ACC112 (cell line): ENCODE data around the gene LAS1L.
"Not testable (repeated sequence)": the region's sequence is repeated elsewhere in the genome, so short reads cannot be mapped to it uniquely, and the experiment has no call there.

Experiments used
- H2AFZ ChIP-seq: fragments of 200-600 bp; sonication (generic); one replicate; pipeline ENCODE4 v1.6.0; 2017; ENCODE audit warnings: antibody characterized with exemption, low read length; ENCODE audit not compliant: unreplicated experiment
- H3K27ac ChIP-seq: fragments of 200-600 bp; sonication (generic); 2 replicates; pipeline ENCODE4 v1.5.1; 2014; ENCODE audit warnings: low read depth, mild to moderate bottlenecking, antibody characterized with exemption, low read length, moderate library complexity
- H3K27me3 ChIP-seq: fragments of 200-600 bp; sonication (generic); 2 replicates; pipeline ENCODE4 v1.6.1; 2014; ENCODE audit warnings: mild to moderate bottlenecking, antibody characterized with exemption, low read length, moderate library complexity, mixed read lengths; ENCODE audit not compliant: insufficient read depth
- H3K36me3 ChIP-seq: fragments of 200-600 bp; sonication (generic); 2 replicates; pipeline ENCODE4 v1.6.1; 2016; ENCODE audit warnings: mild to moderate bottlenecking, antibody characterized with exemption, low read length, moderate library complexity, mixed read lengths; ENCODE audit not compliant: insufficient read depth
- H3K4me1 ChIP-seq: fragments of 200-600 bp; sonication (generic); one replicate; pipeline ENCODE4 v1.6.1; 2016; ENCODE audit warnings: low read length, mixed read lengths; ENCODE audit not compliant: insufficient read depth, unreplicated experiment, control insufficient read depth
- H3K4me3 ChIP-seq: fragments of 200-600 bp; sonication (generic); 2 replicates; pipeline ENCODE4 v1.5.1; 2014; ENCODE audit warnings: mild to moderate bottlenecking, low read depth, low read length
- H3K79me2 ChIP-seq: fragments of 200-600 bp; sonication (generic); one replicate; pipeline ENCODE4 v1.6.0; 2016; ENCODE audit warnings: low read length; ENCODE audit not compliant: control insufficient read depth, unreplicated experiment, insufficient read depth

The LAS1L gene

GRCh38 chrX:65534450-65535292 lies at the start of gene LAS1L:
Gene LAS1L, minus strand, starts transcription at chrX:65534787. Its CDS starts 72 bp downstream, at chrX:65534715.
- H3K4me1 ChIP-seq, result no peaks in the 10 kb centered on the region
- no peaks in the 10 kb centered on the region for H3K36me3 ChIP-seq
- H2AFZ ChIP-seq, result peak within 1 kb of the TSS; percentile 95
- H3K27ac ChIP-seq, result peak within 1 kb of the TSS; percentile 60
- peak within 1 kb of the TSS; percentile 94 for H3K4me3 ChIP-seq
- H3K79me2 ChIP-seq, result peaks cover 24% of the 10 kb centered on the region
- no peaks in the 10 kb centered on the region for H3K27me3 ChIP-seq

GRCh38 chrX:65582450-65583082 lies 48.0 kb upstream of the LAS1L start:
- Histone ChIP-seq H2AFZ (peak overlapping the region; percentile 87), H3K27ac (no peak overlapping the region)

GRCh38 chrX:65581661-65582339 lies 47.2 kb upstream of the LAS1L start:
- Histone ChIP-seq H3K36me3 (no peaks in the 10 kb centered on the region), H2AFZ (peak overlapping the region; percentile 87), H3K27me3 (no peaks in the 10 kb centered on the region), H3K4me1 (no peaks in the 10 kb centered on the region), H3K4me3 (no peak overlapping the region), H3K27ac (no peak overlapping the region), H3K79me2 (no peaks in the 10 kb centered on the region)

More at GRCh38 chrX:65582450-65583082, 48.0 kb upstream of the LAS1L start:
- no peaks in the 10 kb centered on the region for H3K79me2 ChIP-seq
- H3K36me3 ChIP-seq, result no peaks in the 10 kb centered on the region
- no peaks in the 10 kb centered on the region for H3K4me1 ChIP-seq
- no peak overlapping the region for H3K4me3 ChIP-seq
- no peaks in the 10 kb centered on the region for H3K27me3 ChIP-seq

- Histone ChIP-seq H3K79me2 (no peaks in the 10 kb centered on the region), H3K4me1 (no peaks in the 10 kb centered on the region), H3K27ac (no peak overlapping the region), H3K27me3 (no peaks in the 10 kb centered on the region), H2AFZ (no peak overlapping the region), H3K4me3 (no peak overlapping the region), H3K36me3 (no peaks in the 10 kb centered on the region)
Measured at GRCh38 chrX:65578346-65578745, 43.8 kb upstream of the LAS1L start.

- H3K4me3 ChIP-seq, result no peak overlapping the region
- no peaks in the 10 kb centered on the region for H3K36me3 ChIP-seq
- H3K79me2 ChIP-seq, result no peaks in the 10 kb centered on the region
- H3K27me3 ChIP-seq, result no peaks in the 10 kb centered on the region
- no peaks in the 10 kb centered on the region for H3K4me1 ChIP-seq
- H3K27ac ChIP-seq, result no peak overlapping the region
- no peak overlapping the region for H2AFZ ChIP-seq
Measured at GRCh38 chrX:65576160-65576559, 41.6 kb upstream of the LAS1L start.

GRCh38 chrX:65575022-65575421 lies 40.4 kb upstream of the LAS1L start:
- no peaks in the 10 kb centered on the region for H3K4me1 ChIP-seq
- no peak overlapping the region for H3K27ac ChIP-seq
- no peak overlapping the region for H2AFZ ChIP-seq
- H3K27me3 ChIP-seq, result no peaks in the 10 kb centered on the region
- H3K36me3 ChIP-seq, result no peaks in the 10 kb centered on the region
- H3K4me3 ChIP-seq, result no peak overlapping the region
- no peaks in the 10 kb centered on the region for H3K79me2 ChIP-seq

- H3K27me3 ChIP-seq, result no peaks in the 10 kb centered on the region
- H3K27ac ChIP-seq, result no peak overlapping the region
- no peak overlapping the region for H2AFZ ChIP-seq
- no peak overlapping the region for H3K4me3 ChIP-seq
- no peaks in the 10 kb centered on the region for H3K79me2 ChIP-seq
- no peaks in the 10 kb centered on the region for H3K4me1 ChIP-seq
- H3K36me3 ChIP-seq, result no peaks in the 10 kb centered on the region
Measured at GRCh38 chrX:65574356-65574755, 39.8 kb upstream of the LAS1L start.

GRCh38 chrX:65572971-65573370 lies 38.4 kb upstream of the LAS1L start:
- Histone ChIP-seq H3K27me3 (no peaks in the 10 kb centered on the region), H3K27ac (no peak overlapping the region), H3K4me1 (no peaks in the 10 kb centered on the region), H3K4me3 (no peak overlapping the region), H2AFZ (no peak overlapping the region), H3K79me2 (no peaks in the 10 kb centered on the region), H3K36me3 (no peaks in the 10 kb centered on the region)

GRCh38 chrX:65562850-65563249 lies 28.3 kb upstream of the LAS1L start:
- not testable (repeated sequence) for H3K36me3 ChIP-seq, H3K27me3 ChIP-seq, H3K4me1 ChIP-seq, H3K4me3 ChIP-seq, H3K79me2 ChIP-seq, H3K27ac ChIP-seq, H2AFZ ChIP-seq

- Histone ChIP-seq H3K27ac (no peak overlapping the region), H3K4me3 (no peak overlapping the region), H3K36me3 (no peaks in the 10 kb centered on the region), H3K4me1 (no peaks in the 10 kb centered on the region), H3K79me2 (no peaks in the 10 kb centered on the region), H3K27me3 (no peaks in the 10 kb centered on the region), H2AFZ (no peak overlapping the region)
Measured at GRCh38 chrX:65551489-65552339, 17.1 kb upstream of the LAS1L start.
